Transverse colon (tissue), 4 donors: ENCODE measurements around the gene IL3. TPM values are rescaled to one million over a fixed set of nuclear protein-coding genes. Genes with fewer than 3 reads are reported as not detected.

ENCODE experiments used
- DNase-seq: peaks from one replicate; pipeline ENCODE4 v3.0.0-alpha.2; 2019
- H3K27ac ChIP-seq, 4 donors: fragments of 200-600 bp; sonication (generic); 2 replicates each; pipeline ENCODE4 v1.5.1; 2016 to 2018; ENCODE audit warnings: inconsistent platforms in 4 of 4
- H3K27me3 ChIP-seq: fragments of 200-600 bp; sonication (generic); 2 replicates; pipeline ENCODE4 v1.5.1; 2017; ENCODE audit warnings: inconsistent platforms
- H3K36me3 ChIP-seq, 4 donors: fragments of 200-600 bp; sonication (generic); 2 replicates each; pipeline ENCODE4 v1.5.1; 2017 to 2019; ENCODE audit warnings: inconsistent platforms in 4 of 4
- H3K4me1 ChIP-seq, 4 donors: fragments of 200-600 bp; sonication (generic); 2 replicates each; pipeline ENCODE4 v1.5.1; 2017 to 2020; ENCODE audit warnings: inconsistent platforms in 4 of 4
- H3K4me3 ChIP-seq, 4 donors: fragments of 200-600 bp; sonication (generic); 1 replicate in 1 of 4; 2 replicates in 3 of 4; pipeline versions ENCODE4 v1.5.1 to v1.6.1; 2017 to 2019; ENCODE audit warnings: inconsistent platforms in 4 of 4
- H3K9me3 ChIP-seq, 2 donors: fragments of 200-600 bp; sonication (generic); 2 replicates each; pipeline ENCODE4 v1.5.1; 2017 to 2019; ENCODE audit warnings: inconsistent platforms in 2 of 2
- CTCF ChIP-seq, 5 experiments: fragments of 200-600 bp in 3 of 5; fragments of 450-650 bp in 2 of 5; sonication (generic) in 3 of 5; IDR thresholded peaks; 1 replicate in 2 of 5; 2 replicates in 3 of 5; pipeline ENCODE4 v1.5.1; 2016 to 2017; ENCODE audit warnings: antibody characterized with exemption in 5 of 5, inconsistent platforms in 3 of 5, mild to moderate bottlenecking in 2 of 5, moderate library complexity in 1 of 5
- EP300 ChIP-seq: sonication (generic); formaldehyde crosslinking; IDR thresholded peaks from one replicate; pipeline ENCODE4 v1.6.1; 2017; ENCODE audit warnings: antibody characterized with exemption, low read depth
- POLR2A ChIP-seq: fragments of 450-650 bp; IDR thresholded peaks from one replicate; pipeline ENCODE4 v1.6.1; 2016; ENCODE audit warnings: antibody characterized with exemption, mild to moderate bottlenecking, moderate library complexity
- POLR2AphosphoS5 ChIP-seq, 3 donors: sonication (generic); formaldehyde crosslinking; IDR thresholded peaks; one replicate each; pipeline ENCODE4 v1.6.1; 2016; ENCODE audit warnings: antibody characterized with exemption in 3 of 3
- WGBS, 2 donors: methylation state at CpG; one replicate each; pipeline ENCODE4 v1.1.5; 2018; ENCODE audit warnings: low coverage in 1 of 2; 5-methylcytosine and 5-hydroxymethylcytosine counted together
- in situ Hi-C, 4 donors: fragments of 200-750 bp; cut with MboI; loops; one replicate each; pipeline versions ENCODE4 v1.15.0 to v1.15.1; 2017; ENCODE audit warnings: low sequenced_read_pairs in 3 of 4, low pct_ligation_motif_present in 1 of 4, low pct_unique_long_range_greater_than_20kb in 1 of 4
- intact Hi-C: fragments of 100-400 bp; cut with DNase I; formaldehyde crosslinking; loops from one replicate; pipeline ENCODE4 v1.15.1; 2023; ENCODE audit warnings: low total_unique reads
- total RNA-seq, 4 donors: library from RNA; depleted of rRNA; stranded (reverse); fragments of >200 nt; gene quantifications; one replicate each; pipeline ENCODE4 v1.1.0, GENCODE V29; 2016

IL3 gene
- total RNA-seq, 4 donors from 2014 or later = not detected

DNA sequence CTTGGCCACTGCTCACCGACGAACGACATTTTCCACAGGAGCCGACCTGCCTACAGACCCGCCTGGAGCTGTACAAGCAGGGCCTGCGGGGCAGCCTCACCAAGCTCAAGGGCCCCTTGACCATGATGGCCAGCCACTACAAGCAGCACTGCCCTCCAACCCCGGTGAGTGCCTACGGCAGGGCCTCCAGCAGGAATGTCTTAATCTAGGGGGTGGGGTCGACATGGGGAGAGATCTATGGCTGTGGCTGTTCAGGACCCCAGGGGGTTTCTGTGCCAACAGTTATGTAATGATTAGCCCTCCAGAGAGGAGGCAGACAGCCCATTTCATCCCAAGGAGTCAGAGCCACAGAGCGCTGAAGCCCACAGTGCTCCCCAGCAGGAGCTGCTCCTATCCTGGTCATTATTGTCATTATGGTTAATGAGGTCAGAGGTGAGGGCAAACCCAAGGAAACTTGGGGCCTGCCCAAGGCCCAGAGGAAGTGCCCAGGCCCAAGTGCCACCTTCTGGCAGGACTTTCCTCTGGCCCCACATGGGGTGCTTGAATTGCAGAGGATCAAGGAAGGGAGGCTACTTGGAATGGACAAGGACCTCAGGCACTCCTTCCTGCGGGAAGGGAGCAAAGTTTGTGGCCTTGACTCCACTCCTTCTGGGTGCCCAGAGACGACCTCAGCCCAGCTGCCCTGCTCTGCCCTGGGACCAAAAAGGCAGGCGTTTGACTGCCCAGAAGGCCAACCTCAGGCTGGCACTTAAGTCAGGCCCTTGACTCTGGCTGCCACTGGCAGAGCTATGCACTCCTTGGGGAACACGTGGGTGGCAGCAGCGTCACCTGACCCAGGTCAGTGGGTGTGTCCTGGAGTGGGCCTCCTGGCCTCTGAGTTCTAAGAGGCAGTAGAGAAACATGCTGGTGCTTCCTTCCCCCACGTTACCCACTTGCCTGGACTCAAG, 14.6 kb downstream of the IL3 start:
- intact Hi-C loops = no loop called here
- in situ Hi-C loops = no loop called here
- H3K4me1 ChIP-seq = no peaks in the 10 kb centered on the region
- no peaks in the 10 kb centered on the region for H3K9me3 ChIP-seq
- no peak overlapping the region for H3K4me3 ChIP-seq
- no peaks in the 10 kb centered on the region for H3K36me3 ChIP-seq
- 54 to 84% methylated on average over 3 to 16 of the region's 16 CpGs for WGBS, 2 donors
- no peak overlapping the region for H3K27ac ChIP-seq
- no peak for DNase-seq
- no peaks in the 10 kb centered on the region for H3K27me3 ChIP-seq
- TF ChIP-seq CTCF (IDR thresholded peaks at IDR 0.05) (no peak), EP300 (no peak), POLR2A (no peak), POLR2AphosphoS5 (IDR thresholded peaks at IDR 0.05) (no peak)

DNA sequence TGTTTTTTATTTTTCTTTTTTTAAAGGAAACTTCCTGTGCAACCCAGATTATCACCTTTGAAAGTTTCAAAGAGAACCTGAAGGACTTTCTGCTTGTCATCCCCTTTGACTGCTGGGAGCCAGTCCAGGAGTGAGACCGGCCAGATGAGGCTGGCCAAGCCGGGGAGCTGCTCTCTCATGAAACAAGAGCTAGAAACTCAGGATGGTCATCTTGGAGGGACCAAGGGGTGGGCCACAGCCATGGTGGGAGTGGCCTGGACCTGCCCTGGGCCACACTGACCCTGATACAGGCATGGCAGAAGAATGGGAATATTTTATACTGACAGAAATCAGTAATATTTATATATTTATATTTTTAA, 15.2 kb downstream of the IL3 start:
- TF ChIP-seq POLR2AphosphoS5 (IDR thresholded peaks at IDR 0.05) (no peak), EP300 (no peak), POLR2A (no peak), CTCF (IDR thresholded peaks at IDR 0.05) (no peak)
- intact Hi-C loops = no loop called here
- H3K9me3 ChIP-seq = no peaks in the 10 kb centered on the region
- H3K27me3 ChIP-seq = no peaks in the 10 kb centered on the region
- in situ Hi-C loops = no loop called here
- H3K4me3 ChIP-seq = no peak overlapping the region
- 93 to 100% methylated on average over 2 of the region's 2 CpGs for WGBS, 2 donors
- DNase-seq = no peak
- no peaks in the 10 kb centered on the region for H3K36me3 ChIP-seq
- no peak overlapping the region for H3K27ac ChIP-seq
- H3K4me1 ChIP-seq = no peaks in the 10 kb centered on the region

- Histone ChIP-seq H3K27ac (no peak overlapping the region), H3K27me3 (no peaks in the 10 kb centered on the region), H3K9me3 (no peaks in the 10 kb centered on the region), H3K36me3 (no peaks in the 10 kb centered on the region), H3K4me1 (no peaks in the 10 kb centered on the region), H3K4me3 (no peak overlapping the region)
- WGBS, 2 donors = 82 to 97% methylated on average over 4 to 11 of the region's 11 CpGs
- intact Hi-C loops (no loop called here), in situ Hi-C loops (no loop called here)
- DNase-seq = no peak
- TF ChIP-seq POLR2A (no peak), POLR2AphosphoS5 (IDR thresholded peaks at IDR 0.05) (no peak), CTCF (IDR thresholded peaks at IDR 0.05) (no peak), EP300 (no peak)
These were observed 15.9 kb downstream of the IL3 start for GRCh38 chr5:132076202-132076830.

DNA sequence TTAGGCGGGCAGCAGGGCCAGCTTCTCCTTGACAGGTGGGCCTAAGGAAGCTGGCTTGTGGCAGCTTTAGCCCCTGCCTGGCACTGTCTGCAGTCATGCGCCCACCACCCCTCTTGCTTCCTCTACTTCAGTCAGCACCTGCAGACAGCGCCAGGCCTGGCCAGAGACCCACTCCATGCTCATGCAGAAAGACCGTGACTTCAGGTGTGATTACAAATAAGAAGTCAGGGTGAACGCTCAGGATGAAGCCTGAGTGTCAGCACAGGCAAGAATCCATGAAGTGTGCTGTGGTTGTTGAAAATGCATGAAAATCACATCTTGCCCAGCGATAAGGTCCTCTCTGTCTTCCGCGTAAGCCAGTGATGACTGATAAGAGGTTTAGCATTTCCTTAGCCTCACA, 16.5 kb downstream of the IL3 start:
- no peaks in the 10 kb centered on the region for H3K9me3 ChIP-seq
- H3K27me3 ChIP-seq = no peaks in the 10 kb centered on the region
- intact Hi-C loops (no loop called here), in situ Hi-C loops (no loop called here)
- no peaks in the 10 kb centered on the region for H3K36me3 ChIP-seq
- H3K27ac ChIP-seq = no peak overlapping the region
- no peak for DNase-seq
- 98% methylated on average over 8 of the region's 8 CpGs; no CpG with 5 or more reads in 1 of the 2 donors for WGBS, 2 donors
- H3K4me3 ChIP-seq = no peak overlapping the region
- no peaks in the 10 kb centered on the region for H3K4me1 ChIP-seq
- TF ChIP-seq CTCF (IDR thresholded peaks at IDR 0.05) = no peak
